Type B pancreatic cell (in vitro differentiated cells): ENCODE measurements around the gene CPNE2. TPM values are rescaled to one million over a fixed set of nuclear protein-coding genes. Genes with fewer than 3 reads are reported as not detected.

Experiments
- DNase-seq: peaks from one replicate; pipeline ENCODE4 v3.0.0; 2021; ENCODE audit warnings: mixed read lengths; ENCODE audit not compliant: unreplicated experiment; ENCODE audit errors: extremely low spot score
- H3K27ac Mint-ChIP-seq: 2 replicates; pipeline ENCODE4 v1.8.0; 2021; ENCODE audit warnings: mild to moderate bottlenecking, mixed read lengths
- H3K27me3 Mint-ChIP-seq: 2 replicates; pipeline ENCODE4 v1.8.0; 2021; ENCODE audit warnings: mixed read lengths
- H3K36me3 Mint-ChIP-seq: 2 replicates; pipeline ENCODE4 v1.8.0; 2021; ENCODE audit warnings: mixed read lengths
- H3K4me1 Mint-ChIP-seq: one replicate; pipeline ENCODE4 v1.8.0; 2021; ENCODE audit warnings: mixed read lengths; ENCODE audit not compliant: unreplicated experiment
- H3K4me3 Mint-ChIP-seq: 2 replicates; pipeline ENCODE4 v1.8.0; 2021; ENCODE audit warnings: mild to moderate bottlenecking, mixed read lengths
- H3K9me3 Mint-ChIP-seq: 2 replicates; pipeline ENCODE4 v1.8.0; 2021; ENCODE audit warnings: mixed read lengths
- total RNA-seq: library from RNA; stranded (reverse); gene quantifications from 2 replicates; pipeline ENCODE4 v1.2.1, GENCODE V29; 2021; ENCODE audit warnings: low replicate concordance
- TF ChIP-seq, protein P1 (sequence below): fragments of 200-600 bp; sonication (generic); conservative IDR thresholded peaks from 2 replicates; pipeline ENCODE4 v1.5.0; 2021; ENCODE audit warnings: antibody characterized with exemption, mild to moderate bottlenecking

The CPNE2 gene
- total RNA-seq, 1 donor from 2014 or later = 28.8 TPM

- DNase-seq = no peak
- TF ChIP-seq, protein P1, sequence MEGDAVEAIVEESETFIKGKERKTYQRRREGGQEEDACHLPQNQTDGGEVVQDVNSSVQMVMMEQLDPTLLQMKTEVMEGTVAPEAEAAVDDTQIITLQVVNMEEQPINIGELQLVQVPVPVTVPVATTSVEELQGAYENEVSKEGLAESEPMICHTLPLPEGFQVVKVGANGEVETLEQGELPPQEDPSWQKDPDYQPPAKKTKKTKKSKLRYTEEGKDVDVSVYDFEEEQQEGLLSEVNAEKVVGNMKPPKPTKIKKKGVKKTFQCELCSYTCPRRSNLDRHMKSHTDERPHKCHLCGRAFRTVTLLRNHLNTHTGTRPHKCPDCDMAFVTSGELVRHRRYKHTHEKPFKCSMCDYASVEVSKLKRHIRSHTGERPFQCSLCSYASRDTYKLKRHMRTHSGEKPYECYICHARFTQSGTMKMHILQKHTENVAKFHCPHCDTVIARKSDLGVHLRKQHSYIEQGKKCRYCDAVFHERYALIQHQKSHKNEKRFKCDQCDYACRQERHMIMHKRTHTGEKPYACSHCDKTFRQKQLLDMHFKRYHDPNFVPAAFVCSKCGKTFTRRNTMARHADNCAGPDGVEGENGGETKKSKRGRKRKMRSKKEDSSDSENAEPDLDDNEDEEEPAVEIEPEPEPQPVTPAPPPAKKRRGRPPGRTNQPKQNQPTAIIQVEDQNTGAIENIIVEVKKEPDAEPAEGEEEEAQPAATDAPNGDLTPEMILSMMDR = no peak
- H3K4me3 Mint-ChIP-seq = peak overlapping the region; percentile 47
- peaks cover 11% of the 10 kb centered on the region for H3K36me3 Mint-ChIP-seq
- no peaks in the 10 kb centered on the region for H3K27me3 Mint-ChIP-seq
- H3K27ac Mint-ChIP-seq = peak overlapping the region; percentile 66
- no peaks in the 10 kb centered on the region for H3K9me3 Mint-ChIP-seq
- peaks cover 22% of the 10 kb centered on the region for H3K4me1 Mint-ChIP-seq
These were observed 55.2 kb downstream of the CPNE2 start for GRCh38 chr16:57147381-57148221.

DNA sequence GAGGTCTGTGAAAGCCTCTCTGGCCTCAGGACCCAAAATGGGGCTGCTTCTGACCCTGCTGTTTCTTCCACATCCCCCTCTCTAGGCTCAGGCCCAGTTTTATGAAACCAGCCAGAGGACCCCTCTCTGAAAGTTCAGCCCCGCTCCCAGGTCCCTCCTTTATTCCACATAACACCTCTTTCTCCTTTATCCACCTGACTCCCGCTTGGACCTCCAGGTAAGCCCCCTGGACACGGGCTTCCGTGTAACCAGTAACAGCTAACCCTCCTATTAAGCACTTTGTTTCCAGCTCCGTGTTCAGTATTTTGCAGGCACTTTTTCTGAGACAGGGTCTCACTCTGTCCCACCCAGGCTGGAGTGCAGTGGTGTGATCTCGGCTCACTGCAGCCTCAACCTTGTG lies 56.1 kb downstream of the CPNE2 start:
- Mint-ChIP-seq H3K27ac (no peak overlapping the region), H3K4me3 (peak overlapping the region; percentile 27), H3K27me3 (no peaks in the 10 kb centered on the region), H3K9me3 (no peaks in the 10 kb centered on the region), H3K36me3 (peaks cover 16% of the 10 kb centered on the region), H3K4me1 (peaks cover 22% of the 10 kb centered on the region)
- TF ChIP-seq, protein P1 = no peak
- no peak for DNase-seq

GRCh38 chr16:57149391-57149790 lies 57.0 kb downstream of the CPNE2 start:
- TF ChIP-seq, protein P1 = no peak
- Mint-ChIP-seq H3K36me3 (peaks cover 25% of the 10 kb centered on the region), H3K4me3 (no peak overlapping the region), H3K27ac (no peak overlapping the region), H3K9me3 (no peaks in the 10 kb centered on the region), H3K4me1 (peaks cover 22% of the 10 kb centered on the region), H3K27me3 (no peaks in the 10 kb centered on the region)
- DNase-seq = no peak

- no peak overlapping the region for H3K27ac Mint-ChIP-seq
- TF ChIP-seq, protein P1 = no peak
- no peak overlapping the region for H3K4me3 Mint-ChIP-seq
- peaks cover 15% of the 10 kb centered on the region for H3K4me1 Mint-ChIP-seq
- H3K27me3 Mint-ChIP-seq = no peaks in the 10 kb centered on the region
- peaks cover 25% of the 10 kb centered on the region for H3K36me3 Mint-ChIP-seq
- DNase-seq = no peak
- no peaks in the 10 kb centered on the region for H3K9me3 Mint-ChIP-seq
These were observed 58.4 kb downstream of the CPNE2 start for GRCh38 chr16:57150682-57151330.

GRCh38 chr16:57151369-57151768 lies 59.0 kb downstream of the CPNE2 start:
- peaks cover 15% of the 10 kb centered on the region for H3K4me1 Mint-ChIP-seq
- TF ChIP-seq, protein P1 = no peak
- no peak overlapping the region for H3K4me3 Mint-ChIP-seq
- H3K9me3 Mint-ChIP-seq = no peaks in the 10 kb centered on the region
- H3K27me3 Mint-ChIP-seq = no peaks in the 10 kb centered on the region
- DNase-seq = no peak
- H3K27ac Mint-ChIP-seq = no peak overlapping the region
- H3K36me3 Mint-ChIP-seq = peaks cover 30% of the 10 kb centered on the region
